Thoracic aorta (tissue), 2 donors: Measurements from ENCODE around the gene SORL1-AS1.

Experiments used
- ATAC-seq: fragments of 150-250 bp; one replicate; pipeline ENCODE4 v1.8.0; 2017; ENCODE audit warnings: low read depth; ENCODE audit not compliant: insufficient number of reproducible peaks, low FRiP score
- DNase-seq: peaks from one replicate; pipeline ENCODE4 v3.0.0-alpha.2; 2020; ENCODE audit warnings: low spot score
- H3K27ac ChIP-seq, 2 donors: fragments of 200-600 bp; sonication (generic); 1 replicate in 1 of 2; 2 replicates in 1 of 2; pipeline ENCODE4 v1.5.1; 2016; ENCODE audit warnings: mild to moderate bottlenecking in 2 of 2, moderate library complexity in 2 of 2
- H3K27me3 ChIP-seq: fragments of 200-600 bp; sonication (generic); replicated peaks from 2 replicates; pipeline ENCODE4 v1.6.0; 2016; ENCODE audit warnings: mild to moderate bottlenecking; ENCODE audit not compliant: insufficient read depth
- H3K36me3 ChIP-seq: fragments of 200-600 bp; sonication (generic); one replicate; pipeline ENCODE4 v1.5.1; 2016
- H3K4me1 ChIP-seq, 2 donors: fragments of 200-600 bp; sonication (generic); 1 replicate in 1 of 2; 2 replicates in 1 of 2; pipeline versions ENCODE4 v1.5.1 to v1.6.0; 2016; ENCODE audit warnings: low read depth in 2 of 2, mild to moderate bottlenecking in 1 of 2; ENCODE audit not compliant: control insufficient read depth in 1 of 2
- H3K4me3 ChIP-seq: fragments of 200-600 bp; sonication (generic); 2 replicates; pipeline ENCODE4 v1.5.1; 2016; ENCODE audit warnings: mild to moderate bottlenecking
- H3K9me3 ChIP-seq: fragments of 200-600 bp; sonication (generic); 2 replicates; pipeline ENCODE4 v1.5.1; 2016
- CTCF ChIP-seq: fragments of 200-600 bp; sonication (generic); IDR thresholded peaks from one replicate; pipeline ENCODE4 v1.5.1; 2019; ENCODE audit warnings: antibody characterized with exemption

Gene SORL1-AS1

DNA sequence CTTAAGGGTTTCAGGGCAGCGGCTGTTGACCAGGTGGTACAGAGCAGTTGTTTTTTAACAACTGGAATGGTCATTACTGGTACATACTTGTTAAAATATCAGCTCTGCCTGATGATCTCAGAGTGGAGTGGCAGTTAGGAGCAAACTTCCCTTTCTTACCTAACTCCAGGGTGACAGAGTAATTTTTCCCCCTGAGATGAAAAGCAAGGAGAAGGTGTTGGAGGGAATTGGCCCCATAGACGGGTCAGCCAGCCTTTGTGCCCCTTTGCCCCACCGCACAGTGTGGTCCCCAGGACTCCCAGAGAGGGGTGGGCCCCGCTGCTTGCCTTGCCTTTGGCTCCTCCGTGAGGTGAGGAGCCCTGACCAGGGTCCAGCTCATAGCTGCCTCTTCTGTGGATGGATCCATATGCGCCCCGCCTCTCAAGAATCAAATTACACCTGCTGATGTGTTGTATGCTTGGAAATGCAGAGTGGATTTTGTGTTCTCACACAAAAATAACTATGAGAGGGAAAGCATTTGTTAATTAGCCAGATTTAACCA, 27.0 kb upstream of the SORL1-AS1 start:
- H3K4me3 ChIP-seq = no peak overlapping the region
- H3K27ac ChIP-seq = no peak overlapping the region

DNA sequence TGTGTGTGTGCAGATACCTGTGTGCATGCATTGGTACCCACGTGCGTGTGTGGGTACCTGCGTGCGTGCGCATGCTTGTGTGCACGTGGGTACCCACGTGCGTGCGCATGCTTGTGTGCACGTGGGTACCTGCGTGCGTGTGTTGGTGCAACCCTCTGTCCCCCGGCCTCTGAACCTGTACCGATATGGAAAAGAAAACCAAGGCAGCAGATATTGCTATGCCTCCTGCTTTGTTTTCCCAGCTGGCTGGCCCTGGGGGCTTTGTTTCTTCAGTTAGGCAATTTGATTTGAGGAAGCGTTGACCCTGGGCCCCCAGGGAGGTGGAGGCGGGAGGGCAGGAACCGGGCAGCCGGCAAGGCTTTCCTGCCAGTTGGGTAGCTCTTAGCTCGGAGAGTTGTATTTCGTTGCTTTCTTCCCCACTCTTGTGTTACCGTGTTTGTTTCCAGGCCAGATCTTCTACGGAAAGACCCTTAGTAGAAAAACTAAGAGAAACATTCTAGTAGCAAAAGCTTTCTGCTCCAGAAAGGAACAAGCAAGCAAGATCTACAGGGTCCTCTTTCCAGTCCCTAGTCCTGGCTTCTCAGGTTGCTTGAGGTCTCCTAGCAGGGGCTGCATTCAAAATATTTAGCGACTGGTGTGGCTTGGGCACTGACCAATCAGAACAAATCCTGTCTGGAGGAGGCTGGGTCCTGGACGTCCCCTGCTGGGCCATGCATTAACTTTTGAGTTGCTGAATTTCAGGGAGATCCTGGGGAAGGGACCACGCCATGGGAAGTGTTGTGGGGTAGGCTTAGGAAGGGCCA, 26.3 kb upstream of the SORL1-AS1 start:
- no peak for ATAC-seq
- Histone ChIP-seq H3K4me3 (no peak overlapping the region), H3K27me3 (no peaks in the 10 kb centered on the region), H3K36me3 (no peaks in the 10 kb centered on the region), H3K4me1 (peaks cover 0 to 3% of the 10 kb centered on the region in 2 donors), H3K9me3 (no peaks in the 10 kb centered on the region), H3K27ac (no peak overlapping the region)
- no peak for TF ChIP-seq CTCF
- no peak for DNase-seq

More for the DNA sequence above, 27.0 kb upstream of the SORL1-AS1 start:
- H3K36me3 ChIP-seq = no peaks in the 10 kb centered on the region
- H3K4me1 ChIP-seq = peaks cover 0 to 3% of the 10 kb centered on the region in 2 donors
- DNase-seq (no peak), ATAC-seq (no peak)
- no peaks in the 10 kb centered on the region for H3K9me3 ChIP-seq
- no peak for TF ChIP-seq CTCF
- H3K27me3 ChIP-seq = no peaks in the 10 kb centered on the region

DNA sequence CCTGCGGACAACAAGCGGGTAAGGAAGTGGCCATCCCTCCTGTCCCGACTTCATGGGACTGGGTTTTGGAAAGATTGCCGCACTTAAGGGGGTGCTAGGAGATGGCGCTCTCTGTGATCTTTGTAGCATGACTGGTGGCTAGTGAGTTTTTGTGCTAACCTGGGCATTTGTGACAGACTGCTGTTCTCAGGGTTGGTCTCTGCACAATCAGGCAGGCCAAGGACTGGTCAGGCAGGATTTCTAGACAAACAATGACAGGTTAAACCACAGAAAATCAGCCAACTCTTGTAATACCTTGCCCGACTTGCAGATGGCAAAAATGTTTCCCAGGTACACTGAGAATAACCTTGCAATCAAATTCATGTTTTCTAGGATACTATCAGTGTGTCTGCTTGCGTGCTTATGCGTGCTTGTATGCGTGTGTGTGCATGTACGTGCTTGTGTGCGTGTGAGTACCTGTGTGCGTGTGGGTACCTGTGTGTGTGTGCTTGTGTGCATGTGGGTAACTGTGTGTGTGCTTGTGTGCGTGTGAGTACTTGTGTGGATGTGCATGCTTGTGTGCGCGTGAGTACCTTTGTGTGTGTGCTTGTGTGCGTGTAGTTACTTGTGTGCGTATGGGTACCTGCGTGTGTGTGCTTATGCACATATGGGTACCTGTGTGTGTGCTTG, 25.6 kb upstream of the SORL1-AS1 start:
- no peak overlapping the region for H3K4me3 ChIP-seq

DNA sequence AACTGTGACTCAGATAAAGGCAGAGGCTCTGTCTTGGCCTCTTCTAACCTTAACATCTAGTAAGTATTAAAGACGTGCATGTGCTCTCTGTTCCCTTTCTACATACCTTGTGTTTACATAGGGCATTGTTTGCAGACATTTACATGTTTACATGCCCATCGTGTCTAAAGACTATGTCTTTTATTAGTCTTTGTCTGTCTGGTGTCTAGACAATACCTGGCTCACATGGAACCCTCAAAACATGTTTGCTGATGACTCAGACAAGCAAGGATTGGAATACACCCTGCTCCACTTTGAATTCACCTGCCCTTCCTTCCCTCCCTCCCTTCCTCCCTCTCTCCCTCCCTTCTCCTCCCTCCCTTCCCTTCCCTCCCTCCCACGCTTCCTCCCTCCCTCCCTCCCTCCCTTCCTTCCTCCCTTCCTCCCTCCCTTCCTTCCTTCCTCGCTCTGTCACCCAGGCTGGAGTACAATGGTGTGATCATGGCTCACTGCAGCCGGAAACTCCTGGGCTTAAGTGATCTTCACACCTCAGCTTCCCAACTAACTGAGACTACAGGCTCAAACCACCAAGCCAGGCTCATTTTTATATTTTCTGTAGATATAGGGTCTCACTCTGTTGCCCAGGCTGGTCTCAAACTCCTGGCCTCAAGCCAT, 23.7 kb upstream of the SORL1-AS1 start:
- no peak for TF ChIP-seq CTCF

More for the DNA sequence above, 25.6 kb upstream of the SORL1-AS1 start:
- TF ChIP-seq CTCF = no peak
- H3K27ac ChIP-seq = no peak overlapping the region
- H3K36me3 ChIP-seq = no peaks in the 10 kb centered on the region
- H3K4me1 ChIP-seq = peaks cover 3% of the 10 kb centered on the region in 2 donors
- ATAC-seq (no peak), DNase-seq (no peak)
- no peaks in the 10 kb centered on the region for H3K9me3 ChIP-seq
- H3K27me3 ChIP-seq = no peaks in the 10 kb centered on the region

DNA sequence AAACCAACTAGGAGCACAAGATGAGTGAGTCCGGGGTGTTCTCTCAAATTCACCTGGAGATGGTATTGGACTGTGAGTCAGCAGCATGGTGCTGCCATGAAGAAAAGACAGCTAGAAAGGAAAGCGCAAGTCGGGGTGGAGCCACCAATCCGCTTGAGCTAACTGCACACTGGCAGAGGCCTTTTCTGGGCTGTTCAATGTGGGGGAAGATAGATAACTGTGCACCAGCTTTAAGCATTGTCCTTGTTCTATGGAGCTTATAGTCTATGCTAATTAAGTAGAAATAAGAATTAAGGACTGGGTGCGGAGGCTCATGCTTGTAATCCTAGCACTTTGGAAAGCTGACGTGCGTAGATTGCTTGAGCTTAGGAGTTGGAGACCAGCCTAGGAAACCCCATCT, 21.9 kb upstream of the SORL1-AS1 start:
- DNase-seq (no peak), ATAC-seq (no peak)
- Histone ChIP-seq H3K9me3 (no peaks in the 10 kb centered on the region), H3K27me3 (no peaks in the 10 kb centered on the region), H3K4me3 (no peak overlapping the region), H3K36me3 (no peaks in the 10 kb centered on the region), H3K27ac (no peak overlapping the region), H3K4me1 (peaks cover 12 to 37% of the 10 kb centered on the region in 2 donors)
- TF ChIP-seq CTCF = no peak

More for the DNA sequence above, 23.7 kb upstream of the SORL1-AS1 start:
- no peaks in the 10 kb centered on the region for H3K36me3 ChIP-seq
- H3K9me3 ChIP-seq = no peaks in the 10 kb centered on the region
- no peaks in the 10 kb centered on the region for H3K27me3 ChIP-seq
- no peak overlapping the region for H3K4me3 ChIP-seq
- H3K4me1 ChIP-seq = peaks cover 4 to 21% of the 10 kb centered on the region in 2 donors
- H3K27ac ChIP-seq = no peak overlapping the region
- ATAC-seq (no peak), DNase-seq (no peak)
